Natural killer cell (primary cell): ENCODE measurements around the gene CCNB2. TPM values are rescaled to one million over a fixed set of nuclear protein-coding genes. Genes with fewer than 3 reads are reported as not detected.
"Not testable (repeated sequence)": the region's sequence is repeated elsewhere in the genome, so short reads cannot be mapped to it uniquely, and the experiment has no call there.

Experiments
- ATAC-seq, 3 donors: fragments of 150-1000 bp in 2 of 3; fragments of 200-7000 bp in 1 of 3; cut with Tn5 transposase; 1 replicate in 1 of 3; 2 replicates in 2 of 3; pipeline ENCODE4 v1.10.0; 2021; ENCODE audit warnings: mild to moderate bottlenecking in 2 of 3, moderate library complexity in 2 of 3
- DNase-seq, 2 donors: peaks; one replicate each; pipeline versions ENCODE4 v3.0.0 to v3.0.0-alpha.2; 2013 to 2021; ENCODE audit warnings: mixed read lengths in 1 of 2
- H3K27ac ChIP-seq: one replicate; pipeline ENCODE4 v1.5.1; 2013; ENCODE audit warnings: mild to moderate bottlenecking, low read length
- H3K27me3 ChIP-seq: one replicate; pipeline ENCODE4 v1.6.1; 2013; ENCODE audit warnings: low read length; ENCODE audit not compliant: control insufficient read depth, insufficient read depth
- H3K36me3 ChIP-seq: one replicate; pipeline ENCODE4 v1.6.1; 2013; ENCODE audit warnings: low read length; ENCODE audit not compliant: control insufficient read depth, insufficient read depth
- H3K4me1 ChIP-seq: one replicate; pipeline ENCODE4 v1.6.1; 2013; ENCODE audit warnings: low read length; ENCODE audit not compliant: control insufficient read depth, insufficient read depth
- H3K4me3 ChIP-seq: one replicate; pipeline ENCODE4 v1.5.1; 2013; ENCODE audit warnings: low read length
- H3K9me3 ChIP-seq: one replicate; pipeline ENCODE4 v1.6.1; 2013; ENCODE audit warnings: low read length; ENCODE audit not compliant: control insufficient read depth, insufficient read depth
- H3K27ac Mint-ChIP-seq, 2 donors: one replicate each; pipeline ENCODE4 v1.8.0; 2022; ENCODE audit warnings: mild to moderate bottlenecking in 2 of 2, mixed read lengths in 2 of 2, moderate library complexity in 1 of 2
- H3K27me3 Mint-ChIP-seq, 2 donors: one replicate each; pipeline ENCODE4 v1.8.0; 2022; ENCODE audit warnings: low read depth in 2 of 2, mixed read lengths in 2 of 2
- H3K36me3 Mint-ChIP-seq: one replicate; pipeline ENCODE4 v1.8.0; 2022; ENCODE audit warnings: mixed read lengths
- H3K4me1 Mint-ChIP-seq, 2 donors: one replicate each; pipeline ENCODE4 v1.8.0; 2022; ENCODE audit warnings: mixed read lengths in 2 of 2
- H3K4me3 Mint-ChIP-seq: one replicate; pipeline ENCODE4 v1.8.0; 2022; ENCODE audit warnings: mild to moderate bottlenecking, moderate library complexity, mixed read lengths
- H3K9me3 Mint-ChIP-seq, 2 donors: one replicate each; pipeline ENCODE4 v1.8.0; 2022; ENCODE audit warnings: mixed read lengths in 2 of 2
- WGBS: methylation state at CpG from one replicate; pipeline ENCODE4 v1.1.7; 2013; ENCODE audit warnings: missing lambda C conversion rate; ENCODE audit not compliant: insufficient coverage; 5-methylcytosine and 5-hydroxymethylcytosine counted together
- intact Hi-C: fragments of 100-400 bp; cut with micrococcal nuclease; formaldehyde crosslinking; loops from one replicate; pipeline ENCODE4 v1.14.2; 2022
- total RNA-seq, 4 donors: library from RNA; stranded (reverse); fragments of 120-200 nt in 1 of 4; gene quantifications; one replicate each; pipeline versions ENCODE4 v1.2.3 to v1.2.4, GENCODE V29; 2013 to 2022
- TF ChIP-seq, protein P1 (sequence below): fragments of 200-600 bp; IDR thresholded peaks from one replicate; pipeline ENCODE4 v1.8.0; 2022; ENCODE audit warnings: antibody characterized with exemption

The CCNB2 gene
- total RNA-seq, 3 donors from 2014 or later (not counting 1 experiment from before 2014, with no cell fraction given), result 0.47 to 1.4 (median 1.1) TPM

DNA sequence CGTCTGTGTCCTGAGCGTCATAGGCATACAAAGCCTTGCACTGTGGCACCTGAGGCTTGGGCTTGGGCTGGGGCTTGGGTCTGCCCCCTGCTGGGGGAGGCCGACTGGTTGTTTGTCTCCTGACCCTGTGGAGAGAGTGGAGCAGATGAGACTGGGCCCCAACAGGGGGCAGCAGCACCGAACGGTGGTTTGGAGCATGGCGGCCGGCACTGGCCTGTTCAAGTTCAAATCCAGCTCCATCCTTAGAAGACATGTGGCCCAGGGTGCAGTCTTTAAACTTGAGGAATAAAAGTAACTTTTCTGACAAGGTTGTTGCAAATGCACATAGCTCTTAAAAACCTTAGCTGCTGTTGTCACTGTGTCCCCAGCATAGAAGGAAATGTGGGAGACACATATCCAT, 33.3 kb downstream of the CCNB2 start:
- Mint-ChIP-seq H3K4me3 (no peak overlapping the region), H3K9me3 (no peaks in the 10 kb centered on the region), H3K4me1 (no peaks in the 10 kb centered on the region), H3K36me3 (no peaks in the 10 kb centered on the region), H3K27me3 (no peaks in the 10 kb centered on the region), H3K27ac (no peak overlapping the region)
- no peak overlapping the region for H3K4me3 ChIP-seq
- no peaks in the 10 kb centered on the region for H3K27me3 ChIP-seq
- TF ChIP-seq, protein P1, sequence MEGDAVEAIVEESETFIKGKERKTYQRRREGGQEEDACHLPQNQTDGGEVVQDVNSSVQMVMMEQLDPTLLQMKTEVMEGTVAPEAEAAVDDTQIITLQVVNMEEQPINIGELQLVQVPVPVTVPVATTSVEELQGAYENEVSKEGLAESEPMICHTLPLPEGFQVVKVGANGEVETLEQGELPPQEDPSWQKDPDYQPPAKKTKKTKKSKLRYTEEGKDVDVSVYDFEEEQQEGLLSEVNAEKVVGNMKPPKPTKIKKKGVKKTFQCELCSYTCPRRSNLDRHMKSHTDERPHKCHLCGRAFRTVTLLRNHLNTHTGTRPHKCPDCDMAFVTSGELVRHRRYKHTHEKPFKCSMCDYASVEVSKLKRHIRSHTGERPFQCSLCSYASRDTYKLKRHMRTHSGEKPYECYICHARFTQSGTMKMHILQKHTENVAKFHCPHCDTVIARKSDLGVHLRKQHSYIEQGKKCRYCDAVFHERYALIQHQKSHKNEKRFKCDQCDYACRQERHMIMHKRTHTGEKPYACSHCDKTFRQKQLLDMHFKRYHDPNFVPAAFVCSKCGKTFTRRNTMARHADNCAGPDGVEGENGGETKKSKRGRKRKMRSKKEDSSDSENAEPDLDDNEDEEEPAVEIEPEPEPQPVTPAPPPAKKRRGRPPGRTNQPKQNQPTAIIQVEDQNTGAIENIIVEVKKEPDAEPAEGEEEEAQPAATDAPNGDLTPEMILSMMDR, result peak; percentile 27
- ATAC-seq, result peak; percentile 72 to 86 (median 73)
- H3K4me1 ChIP-seq, result no peaks in the 10 kb centered on the region
- DNase-seq, result peak; percentile 35 to 72
- intact Hi-C loops, result loop anchor here (1.0 kb wide), 1 partner anchor 158 kb away; no protein-coding TSS in a partner anchor
- WGBS, result 64% methylated on average over 7 of the region's 7 CpGs
- peaks cover 5% of the 10 kb centered on the region for H3K36me3 ChIP-seq
- no peaks in the 10 kb centered on the region for H3K9me3 ChIP-seq
- H3K27ac ChIP-seq, result no peak overlapping the region

DNA sequence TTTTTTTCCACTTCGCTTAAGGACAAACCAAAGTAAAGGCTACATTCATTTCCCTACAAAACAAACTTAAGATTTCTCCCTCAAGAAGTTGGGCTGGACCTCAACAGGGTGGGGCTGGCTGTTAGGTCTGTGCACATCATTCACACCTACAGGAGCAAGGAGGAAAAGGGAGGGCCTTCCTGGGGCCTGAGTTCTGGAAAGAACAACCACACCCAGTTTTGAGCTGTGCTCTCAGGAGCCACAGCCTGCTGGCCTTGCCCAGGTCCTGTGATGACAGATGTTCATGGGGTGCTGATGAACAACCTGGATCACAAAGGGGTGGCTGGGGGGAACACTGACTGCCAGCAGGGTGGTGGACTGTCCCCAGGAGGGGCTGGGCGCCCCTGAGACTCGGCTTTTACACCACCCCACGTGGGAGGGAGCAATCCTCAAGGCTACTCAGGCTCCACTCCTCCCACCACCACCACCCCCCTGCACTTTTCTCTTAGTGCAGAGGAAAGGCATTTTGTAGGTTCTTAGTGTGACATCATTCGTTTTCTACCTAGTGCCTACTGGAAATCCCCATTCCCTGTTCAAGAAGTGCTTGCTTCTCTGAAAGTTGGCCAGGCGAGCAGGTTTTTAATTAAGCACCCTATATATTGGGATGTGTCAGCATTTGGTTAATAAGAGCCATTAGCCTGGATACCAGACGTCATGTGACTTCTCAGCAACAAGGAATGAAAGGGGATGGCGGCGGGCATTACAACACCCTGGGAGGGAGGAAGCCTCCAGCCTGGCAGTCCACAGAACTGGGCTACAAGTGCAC, 35.7 kb downstream of the CCNB2 start:
- Mint-ChIP-seq H3K36me3 (no peaks in the 10 kb centered on the region), H3K9me3 (no peaks in the 10 kb centered on the region), H3K4me1 (no peaks in the 10 kb centered on the region), H3K27me3 (no peaks in the 10 kb centered on the region), H3K4me3 (no peak overlapping the region), H3K27ac (no peak overlapping the region)
- TF ChIP-seq, protein P1, result no peak
- DNase-seq (no peak), ATAC-seq (no peak)
- Histone ChIP-seq H3K27me3 (no peaks in the 10 kb centered on the region), H3K27ac (no peak overlapping the region), H3K9me3 (no peaks in the 10 kb centered on the region), H3K4me3 (no peak overlapping the region), H3K4me1 (no peaks in the 10 kb centered on the region), H3K36me3 (peaks cover 5% of the 10 kb centered on the region)
- intact Hi-C loops, result no loop called here
- WGBS, result 90% methylated on average over 9 of the region's 9 CpGs

DNA sequence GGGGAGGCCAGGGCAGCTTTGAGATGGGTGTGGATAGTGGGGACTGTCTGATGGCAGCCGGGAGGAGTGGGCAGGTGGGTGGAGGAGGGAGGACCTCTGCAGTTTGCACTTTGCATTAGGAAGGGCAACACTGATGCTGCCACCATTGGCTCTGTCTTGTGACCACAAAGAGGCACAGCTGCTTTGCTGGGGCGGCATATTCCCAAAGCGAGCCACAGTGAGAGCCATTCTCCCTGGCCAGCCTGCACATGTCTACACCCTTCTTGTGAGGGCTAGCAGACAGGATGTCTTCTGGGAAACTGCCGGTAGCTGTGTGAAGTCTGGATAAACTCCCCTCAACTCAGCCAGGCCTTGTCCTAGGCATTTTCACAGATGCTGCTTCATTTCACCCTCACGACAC, 38.3 kb downstream of the CCNB2 start:
- no peak overlapping the region for H3K27ac Mint-ChIP-seq
- TF ChIP-seq, protein P1, result no peak
- Histone ChIP-seq H3K36me3 (peaks cover 5% of the 10 kb centered on the region), H3K4me1 (no peaks in the 10 kb centered on the region), H3K27ac (no peak overlapping the region), H3K9me3 (no peaks in the 10 kb centered on the region), H3K27me3 (no peaks in the 10 kb centered on the region), H3K4me3 (no peak overlapping the region)
- no peaks in the 10 kb centered on the region for H3K9me3 Mint-ChIP-seq
- no peaks in the 10 kb centered on the region for H3K36me3 Mint-ChIP-seq
- H3K4me3 Mint-ChIP-seq, result no peak overlapping the region
- no peaks in the 10 kb centered on the region for H3K4me1 Mint-ChIP-seq
- whole genome bisulfite sequencing, result 97% methylated on average over 5 of the region's 5 CpGs
- ATAC-seq (no peak), DNase-seq (no peak)
- intact Hi-C loops, result no loop called here
- no peaks in the 10 kb centered on the region for H3K27me3 Mint-ChIP-seq

DNA sequence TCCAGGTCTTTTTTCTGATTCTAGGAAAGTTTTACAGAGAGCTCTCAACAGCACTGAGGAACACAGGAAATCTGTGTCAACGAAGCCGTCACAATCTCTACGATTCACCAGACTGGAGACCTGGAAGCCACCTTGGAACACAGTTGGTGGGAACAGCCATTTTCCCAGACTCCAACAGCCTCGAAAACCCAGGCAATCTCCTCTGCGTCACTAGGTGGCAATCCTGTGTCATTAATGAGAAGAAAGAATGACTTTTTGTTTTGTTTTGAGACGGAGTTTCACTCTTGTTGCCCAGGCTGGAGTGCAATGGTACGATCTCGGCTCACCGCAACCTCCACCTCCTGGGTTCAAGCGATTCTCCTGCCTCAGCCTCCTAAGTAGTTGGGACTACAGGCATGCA, 39.6 kb downstream of the CCNB2 start:
- ATAC-seq, intact Hi-C loops: not testable (repeated sequence)

More for the DNA sequence above, 39.6 kb downstream of the CCNB2 start:
- not testable (repeated sequence) for H3K4me1 ChIP-seq, H3K27ac Mint-ChIP-seq, H3K27me3 ChIP-seq, H3K27me3 Mint-ChIP-seq, H3K4me1 Mint-ChIP-seq, H3K27ac ChIP-seq, H3K4me3 Mint-ChIP-seq, DNase-seq, H3K36me3 ChIP-seq, H3K4me3 ChIP-seq, H3K9me3 Mint-ChIP-seq, H3K9me3 ChIP-seq, H3K36me3 Mint-ChIP-seq
- WGBS, result 91% methylated on average over 6 of the region's 10 CpGs
